GM12801 (cell line): ENCODE results near the gene CBX6.

Source experiments
- TF ChIP-seq, protein P1 (sequence below): IDR thresholded peaks from one replicate; pipeline ENCODE4 v1.5.1; 2011; ENCODE audit warnings: control low read depth; ENCODE audit not compliant: insufficient read length; ENCODE audit errors: extremely low read depth

Gene CBX6

DNA sequence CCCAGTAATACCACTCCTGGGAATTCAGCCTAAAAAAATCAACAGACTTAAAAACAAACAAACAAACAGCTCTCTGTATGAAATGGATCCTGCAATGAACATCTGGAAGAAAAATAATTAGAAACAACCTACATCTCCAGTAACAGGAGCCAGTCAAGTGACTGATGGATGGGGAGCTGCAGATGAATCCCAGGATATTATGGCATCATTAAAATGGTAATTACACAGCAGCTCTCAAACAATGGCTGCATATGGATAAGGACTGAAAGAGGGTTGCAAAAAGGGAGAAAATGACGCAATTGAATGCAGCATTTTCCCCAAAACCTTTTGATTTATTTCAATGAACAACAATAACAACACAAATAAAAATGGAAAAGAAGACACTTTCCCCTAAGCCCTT is 32.3 kb downstream of the CBX6 start:
- TF ChIP-seq, protein P1, sequence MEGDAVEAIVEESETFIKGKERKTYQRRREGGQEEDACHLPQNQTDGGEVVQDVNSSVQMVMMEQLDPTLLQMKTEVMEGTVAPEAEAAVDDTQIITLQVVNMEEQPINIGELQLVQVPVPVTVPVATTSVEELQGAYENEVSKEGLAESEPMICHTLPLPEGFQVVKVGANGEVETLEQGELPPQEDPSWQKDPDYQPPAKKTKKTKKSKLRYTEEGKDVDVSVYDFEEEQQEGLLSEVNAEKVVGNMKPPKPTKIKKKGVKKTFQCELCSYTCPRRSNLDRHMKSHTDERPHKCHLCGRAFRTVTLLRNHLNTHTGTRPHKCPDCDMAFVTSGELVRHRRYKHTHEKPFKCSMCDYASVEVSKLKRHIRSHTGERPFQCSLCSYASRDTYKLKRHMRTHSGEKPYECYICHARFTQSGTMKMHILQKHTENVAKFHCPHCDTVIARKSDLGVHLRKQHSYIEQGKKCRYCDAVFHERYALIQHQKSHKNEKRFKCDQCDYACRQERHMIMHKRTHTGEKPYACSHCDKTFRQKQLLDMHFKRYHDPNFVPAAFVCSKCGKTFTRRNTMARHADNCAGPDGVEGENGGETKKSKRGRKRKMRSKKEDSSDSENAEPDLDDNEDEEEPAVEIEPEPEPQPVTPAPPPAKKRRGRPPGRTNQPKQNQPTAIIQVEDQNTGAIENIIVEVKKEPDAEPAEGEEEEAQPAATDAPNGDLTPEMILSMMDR: no peak

DNA sequence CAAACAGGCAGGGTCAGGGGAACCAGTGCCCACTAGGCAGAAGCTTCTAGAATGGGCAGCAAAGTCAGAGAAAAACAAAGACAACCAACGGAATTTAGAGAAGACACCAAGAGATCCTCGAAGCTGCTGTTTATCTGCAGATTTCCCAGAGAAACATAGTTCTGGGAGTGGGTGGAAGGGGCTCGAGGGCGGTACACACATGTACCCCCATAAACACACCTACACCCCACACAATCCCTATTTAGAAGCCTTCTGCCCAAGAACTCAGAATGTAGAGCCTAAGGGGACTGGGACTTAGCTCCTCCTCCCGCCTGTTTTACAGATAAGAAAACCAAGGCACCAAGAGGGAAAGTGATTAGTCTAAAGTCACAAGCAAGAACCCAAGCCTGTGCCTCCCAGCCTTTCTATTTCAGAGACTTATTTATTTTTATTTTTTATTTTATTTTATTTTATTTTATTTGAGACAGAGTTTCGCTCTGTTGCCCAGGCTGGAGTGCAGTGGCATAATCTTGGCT is 34.5 kb downstream of the CBX6 start:
- TF ChIP-seq, protein P1: no peak

DNA sequence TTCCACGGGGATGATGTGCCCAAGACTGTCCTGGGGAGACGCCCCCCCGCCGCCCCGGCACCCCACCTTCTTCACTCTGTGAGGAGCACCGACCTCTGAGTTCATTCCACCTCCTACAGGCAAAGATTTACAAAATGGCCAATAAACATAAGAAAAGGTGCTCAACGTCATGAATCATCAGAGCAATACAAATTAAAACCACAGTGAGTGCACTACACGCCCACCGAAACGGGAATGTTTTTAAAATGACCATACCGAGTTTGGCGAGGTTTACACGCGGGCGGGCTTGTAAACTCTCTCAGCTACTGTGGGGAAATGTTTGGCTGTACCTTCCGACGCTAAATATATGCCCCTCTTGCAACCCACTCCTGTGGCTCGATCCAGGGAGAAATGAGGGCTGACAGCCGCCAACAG is 36.1 kb downstream of the CBX6 start:
- TF ChIP-seq, protein P1: no peak

DNA sequence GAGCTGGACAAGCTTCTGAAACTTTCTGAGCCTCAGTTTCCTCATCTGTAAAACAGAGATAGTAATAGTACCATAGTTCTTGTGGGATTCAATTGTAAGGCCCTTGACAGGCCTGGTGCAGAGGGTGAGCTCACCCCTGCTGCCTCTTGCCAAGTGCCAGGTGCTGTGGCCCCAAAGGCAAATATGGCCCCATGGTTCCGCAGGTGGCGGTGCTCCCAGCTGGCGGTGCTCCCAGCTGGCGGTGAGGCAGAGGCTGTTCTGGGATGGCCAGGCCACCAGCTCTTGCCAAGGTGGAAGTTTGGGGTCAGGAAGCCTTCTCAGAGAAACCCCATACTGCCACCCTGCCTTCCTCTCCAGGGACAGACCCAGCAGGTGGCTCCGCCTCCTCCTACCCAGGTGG is 37.0 kb downstream of the CBX6 start:
- TF ChIP-seq, protein P1: no peak

DNA sequence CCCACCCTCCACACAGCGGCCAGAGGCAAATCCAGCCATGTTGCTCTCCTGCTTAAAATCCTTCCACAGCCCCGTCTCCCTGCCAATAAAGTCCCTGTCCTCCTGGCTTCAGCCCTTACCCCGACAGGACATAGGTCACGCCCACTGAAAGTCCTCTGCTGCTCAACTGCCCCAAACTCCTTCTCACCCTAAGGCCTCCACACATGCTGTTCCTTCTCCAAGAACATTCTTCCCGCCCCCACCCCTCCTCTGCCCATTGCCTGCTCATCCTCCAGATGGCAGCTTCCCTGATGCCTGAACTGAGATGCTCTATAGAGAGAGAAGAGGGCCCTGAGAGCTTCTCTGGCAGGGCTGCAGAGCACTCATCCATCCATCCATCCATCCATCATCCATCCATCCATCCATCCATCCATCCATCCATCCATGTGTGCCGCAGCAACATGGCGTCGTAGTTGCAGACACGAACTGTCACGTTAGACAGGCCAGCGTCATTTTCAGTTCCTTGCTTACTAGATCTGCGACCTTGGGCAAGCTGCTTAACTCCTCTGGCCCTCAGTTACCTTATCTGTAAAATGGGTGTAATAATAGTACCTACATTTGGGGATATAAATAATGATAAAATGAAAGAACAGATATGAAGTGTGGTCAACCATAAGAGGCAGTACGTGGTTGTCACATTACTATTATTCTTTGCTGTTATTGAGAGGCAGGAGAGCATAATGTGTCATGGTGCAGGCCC is 37.6 kb downstream of the CBX6 start:
- TF ChIP-seq, protein P1: no peak

DNA sequence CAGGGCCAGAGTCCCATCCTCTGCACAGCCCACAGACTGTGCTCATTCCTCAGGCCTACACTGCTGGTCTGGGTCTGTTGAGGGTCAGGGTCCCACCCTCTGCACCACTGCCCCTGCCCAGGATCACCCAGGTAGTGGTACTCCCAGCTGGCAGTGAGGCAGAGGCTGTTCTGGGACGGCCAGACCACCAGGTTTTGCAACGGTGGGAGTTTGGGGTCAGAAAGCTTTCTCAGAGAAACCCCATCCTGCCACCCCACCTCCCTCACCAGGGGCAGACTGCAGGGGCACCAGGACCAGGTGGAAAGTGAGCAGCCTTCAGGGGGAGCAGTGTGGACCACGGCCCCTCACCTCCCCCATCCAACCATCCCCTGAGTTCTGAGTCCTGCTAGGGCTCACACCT is 39.0 kb downstream of the CBX6 start:
- TF ChIP-seq, protein P1: no peak

DNA sequence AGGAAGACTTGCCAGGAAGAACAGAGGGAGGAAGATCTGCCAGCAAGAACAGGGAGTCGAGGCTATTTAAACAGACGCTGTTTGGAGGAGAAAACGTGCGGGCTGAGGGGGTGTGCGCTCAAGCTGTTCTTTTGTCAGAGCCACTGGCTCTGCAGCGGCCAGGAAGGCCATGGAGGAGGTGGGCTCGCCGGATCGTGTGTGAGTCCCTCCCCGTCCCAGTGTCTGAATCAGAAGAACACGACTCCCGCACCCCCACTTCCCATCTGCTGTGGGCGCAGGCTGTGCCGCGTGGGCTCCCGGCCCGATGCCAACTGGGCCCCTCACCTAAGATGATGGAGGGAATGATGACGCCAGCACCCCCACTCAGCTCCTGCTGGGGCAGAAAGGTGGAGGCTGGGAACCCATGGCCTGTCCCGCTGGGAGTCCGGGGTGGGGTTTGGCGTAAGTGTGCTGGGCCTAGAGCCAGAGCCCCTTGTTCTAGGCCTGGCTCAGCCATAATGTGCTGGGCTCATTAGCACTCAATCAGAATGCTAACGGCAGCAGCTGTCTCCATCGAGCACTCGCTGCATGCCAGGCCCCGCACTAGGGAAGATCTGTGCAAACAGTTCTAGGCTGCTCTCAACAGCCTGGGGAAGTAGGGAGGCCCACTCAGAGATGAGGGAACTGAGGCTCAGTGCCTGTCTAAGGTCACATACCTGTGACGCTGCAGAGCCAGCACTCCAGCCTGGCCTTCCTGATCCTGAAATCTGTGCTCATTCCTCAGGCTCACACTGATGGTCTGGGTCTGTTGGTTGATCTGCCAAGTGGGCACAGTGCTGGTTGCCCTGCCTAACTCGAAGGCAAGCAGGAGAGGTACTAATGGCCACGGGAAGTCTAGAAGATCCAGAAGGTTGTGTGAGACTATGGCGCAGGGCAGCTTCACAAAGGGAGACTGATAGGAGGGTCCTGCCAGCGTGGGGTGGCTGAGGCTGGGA is 39.7 kb downstream of the CBX6 start:
- TF ChIP-seq, protein P1: no peak
